ENCODE data around the gene BLOC1S2. TPM values are rescaled to one million over a fixed set of nuclear protein-coding genes. Genes with fewer than 3 reads are reported as not detected.

Gene BLOC1S2
- total RNA-seq, 1 experiment from 2014 or later = 69.8 TPM

DNA sequence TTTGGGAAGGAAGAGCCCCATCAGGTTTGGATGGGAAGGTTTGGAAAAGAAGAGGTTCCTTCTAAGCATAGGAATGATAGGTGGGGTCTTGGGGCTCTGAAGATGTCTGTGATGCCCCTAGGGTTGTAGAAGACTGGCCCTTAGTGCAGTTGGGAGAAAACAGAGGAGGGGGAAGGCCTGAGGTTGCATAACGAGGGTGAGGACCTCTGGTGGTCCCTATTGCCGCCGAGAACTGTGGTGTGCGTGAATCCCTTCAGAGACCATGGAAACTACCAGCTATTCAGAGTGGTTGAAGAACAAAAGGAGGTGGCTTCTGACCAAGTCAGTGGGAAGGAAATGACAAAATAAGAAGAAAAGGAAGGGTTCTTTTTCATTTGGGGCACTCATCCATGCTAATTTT is 46.6 kb upstream of the BLOC1S2 start:
- Histone ChIP-seq H4K5ac (ENCODE audit: insufficient read length, low read depth, low read length) (no peak overlapping the region), H3K18ac (ENCODE audit: insufficient read length, low read depth, low read length) (no peak overlapping the region), H3K56ac (ENCODE audit: insufficient read length, low read depth, low read length) (no peak overlapping the region), H2BK15ac (ENCODE audit: low read depth, low read length) (no peak overlapping the region), H2AFZ (ENCODE audit: low read length) (no peak overlapping the region), H3K14ac (ENCODE audit: insufficient read depth, low read length) (no peak overlapping the region), H2AK5ac (ENCODE audit: insufficient read length, low read length) (no peak overlapping the region), H4K20me1 (ENCODE audit: control insufficient read depth, insufficient read depth, insufficient read length) (no peaks in the 10 kb centered on the region), H4K91ac (ENCODE audit: insufficient read length, low read depth, low read length) (no peak overlapping the region), H3T11ph (ENCODE audit: low read length) (no peak overlapping the region), H3K4me2 (ENCODE audit: insufficient read depth, insufficient read length, low read length) (no peak overlapping the region), H3K9ac (ENCODE audit: extremely low read depth, insufficient read length, low read length) (no peak overlapping the region), H3K79me2 (ENCODE audit: insufficient read depth, low read length) (no peaks in the 10 kb centered on the region), H3K4me1 (ENCODE audit: insufficient read depth, low read length) (no peaks in the 10 kb centered on the region), H3K27ac (ENCODE audit: insufficient read length, low read depth, low read length) (no peak overlapping the region), H3K9me3 (ENCODE audit: control insufficient read depth, low read depth, low read length) (no peaks in the 10 kb centered on the region), H2BK5ac (ENCODE audit: insufficient read length, low read length) (no peak overlapping the region), H3K23me2 (ENCODE audit: insufficient read length, low read depth, low read length, poor library complexity, severe bottlenecking) (no peaks in the 10 kb centered on the region), H2BK20ac (ENCODE audit: low read depth, low read length, poor library complexity, severe bottlenecking) (no peak overlapping the region), H4K8ac (replicated peaks; ENCODE audit: insufficient read length, low read depth, low read length) (no peak overlapping the region), H2BK12ac (ENCODE audit: insufficient read length, low read depth, low read length) (no peak overlapping the region), H2BK120ac (ENCODE audit: low read depth, low read length, poor library complexity, severe bottlenecking) (no peak overlapping the region), H3K79me1 (ENCODE audit: insufficient read depth, low read depth, low read length, poor library complexity, severe bottlenecking) (no peaks in the 10 kb centered on the region), H3K27me3 (ENCODE audit: insufficient read depth, low read length) (no peaks in the 10 kb centered on the region), H3K4ac (ENCODE audit: low read depth, low read length) (no peak overlapping the region), H3K23ac (ENCODE audit: insufficient read length, low read depth, low read length) (no peak overlapping the region)
- Mint-ChIP-seq H3K27ac (no peak overlapping the region), H3K4me1 (peaks cover 3 to 8% of the 10 kb centered on the region in 2 experiments; a peak in 1 of 4 replicates), H3K36me3 (ENCODE audit: insufficient read depth in 1 of 3, low read depth in 3 of 3) (no peaks in the 10 kb centered on the region), H3K9me3 (no peaks in the 10 kb centered on the region), H3K4me3 (no peak overlapping the region), H3K27me3 (ENCODE audit: low read depth) (peaks cover 34% of the 10 kb centered on the region)
- no peak for DNase-seq
- WGBS (ENCODE audit: extremely low coverage, insufficient read length, low lambda C conversion rate) = no CpG with 5 or more reads among the region's 4 CpGs
- TF ChIP-seq, protein P1, sequence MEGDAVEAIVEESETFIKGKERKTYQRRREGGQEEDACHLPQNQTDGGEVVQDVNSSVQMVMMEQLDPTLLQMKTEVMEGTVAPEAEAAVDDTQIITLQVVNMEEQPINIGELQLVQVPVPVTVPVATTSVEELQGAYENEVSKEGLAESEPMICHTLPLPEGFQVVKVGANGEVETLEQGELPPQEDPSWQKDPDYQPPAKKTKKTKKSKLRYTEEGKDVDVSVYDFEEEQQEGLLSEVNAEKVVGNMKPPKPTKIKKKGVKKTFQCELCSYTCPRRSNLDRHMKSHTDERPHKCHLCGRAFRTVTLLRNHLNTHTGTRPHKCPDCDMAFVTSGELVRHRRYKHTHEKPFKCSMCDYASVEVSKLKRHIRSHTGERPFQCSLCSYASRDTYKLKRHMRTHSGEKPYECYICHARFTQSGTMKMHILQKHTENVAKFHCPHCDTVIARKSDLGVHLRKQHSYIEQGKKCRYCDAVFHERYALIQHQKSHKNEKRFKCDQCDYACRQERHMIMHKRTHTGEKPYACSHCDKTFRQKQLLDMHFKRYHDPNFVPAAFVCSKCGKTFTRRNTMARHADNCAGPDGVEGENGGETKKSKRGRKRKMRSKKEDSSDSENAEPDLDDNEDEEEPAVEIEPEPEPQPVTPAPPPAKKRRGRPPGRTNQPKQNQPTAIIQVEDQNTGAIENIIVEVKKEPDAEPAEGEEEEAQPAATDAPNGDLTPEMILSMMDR (conservative IDR thresholded peaks at IDR 0.05) = no peak

Data from H9 (cell line).